GM12874 (cell line): ENCODE data around the gene PDGFA.

Experiments used
- CTCF ChIP-seq: IDR thresholded peaks from 2 replicates; pipeline ENCODE4 v1.5.1; 2011; ENCODE audit warnings: low read depth, mild to moderate bottlenecking, control low read depth, low read length, moderate library complexity; ENCODE audit not compliant: insufficient read depth

PDGFA gene

GRCh38 chr7:556291-556826, 36.7 kb upstream of the PDGFA start:
- TF ChIP-seq CTCF: no peak

GRCh38 chr7:555551-556160, 36.0 kb upstream of the PDGFA start:
- TF ChIP-seq CTCF: no peak

GRCh38 chr7:553636-554111, 34.0 kb upstream of the PDGFA start:
- TF ChIP-seq CTCF: no peak

GRCh38 chr7:552868-553635, 33.4 kb upstream of the PDGFA start:
- TF ChIP-seq CTCF: no peak

GRCh38 chr7:550881-551614, 31.4 kb upstream of the PDGFA start:
- no peak for TF ChIP-seq CTCF

- no peak for TF ChIP-seq CTCF
These were observed 30.4 kb upstream of the PDGFA start for GRCh38 chr7:549891-550625.
